IMR-90 (cell line): ENCODE measurements around the gene TRIM74.
"Not testable (repeated sequence)": the region's sequence is repeated elsewhere in the genome, so short reads cannot be mapped to it uniquely, and the experiment has no call there.

Experiments
- BHLHE40 ChIP-seq: fragments of 150-350 bp; IDR thresholded peaks from 2 replicates; pipeline ENCODE4 v1.6.1; 2016; ENCODE audit warnings: mild to moderate bottlenecking, low read depth, low read length
- CEBPB ChIP-seq: IDR thresholded peaks from 2 replicates; pipeline ENCODE4 v1.6.1; 2012; ENCODE audit warnings: low read depth, low read length, improper control_type of control experiment
- MAFK ChIP-seq: IDR thresholded peaks from 2 replicates; pipeline ENCODE4 v1.6.1; 2012; ENCODE audit warnings: low read depth, low read length, improper control_type of control experiment
- MAZ ChIP-seq: IDR thresholded peaks from 2 replicates; pipeline ENCODE4 v1.6.1; 2012; ENCODE audit warnings: low read depth, mild to moderate bottlenecking, low read length, improper control_type of control experiment, moderate library complexity, borderline replicate concordance
- MXI1 ChIP-seq: IDR thresholded peaks from 2 replicates; pipeline ENCODE4 v1.6.1; 2012; ENCODE audit warnings: low read depth, mild to moderate bottlenecking, low read length, moderate library complexity, borderline replicate concordance
- NFE2L2 ChIP-seq: fragments of 150-350 bp; IDR thresholded peaks from 2 replicates; pipeline ENCODE4 v1.6.1; 2016; ENCODE audit warnings: low read depth, mild to moderate bottlenecking, low read length
- POLR2A ChIP-seq: IDR thresholded peaks from 2 replicates; pipeline ENCODE4 v1.6.1; 2012; ENCODE audit warnings: mild to moderate bottlenecking, low read depth, low read length
- RAD21 ChIP-seq: IDR thresholded peaks from 2 replicates; pipeline ENCODE4 v1.6.1; 2012; ENCODE audit warnings: low read length, improper control_type of control experiment
- RCOR1 ChIP-seq: IDR thresholded peaks from 2 replicates; pipeline ENCODE4 v1.6.1; 2012; ENCODE audit warnings: mild to moderate bottlenecking, low read length, improper control_type of control experiment; ENCODE audit not compliant: insufficient replicate concordance
- SMC3 ChIP-seq: fragments of 150-350 bp; IDR thresholded peaks from 2 replicates; pipeline ENCODE4 v1.6.1; 2016; ENCODE audit warnings: low read depth, mild to moderate bottlenecking, antibody characterized with exemption, low read length, moderate library complexity
- TF ChIP-seq, protein P1 (sequence below): conservative IDR thresholded peaks from 2 replicates; pipeline ENCODE4 v1.5.1; 2012; ENCODE audit warnings: mild to moderate bottlenecking, low read depth, low read length, improper control_type of control experiment
- TF ChIP-seq, protein P2 (sequence below): fragments of 150-350 bp; IDR thresholded peaks from 2 replicates; pipeline ENCODE4 v1.6.1; 2017; ENCODE audit warnings: mild to moderate bottlenecking, antibody characterized with exemption, low read length, low read depth

DNA sequence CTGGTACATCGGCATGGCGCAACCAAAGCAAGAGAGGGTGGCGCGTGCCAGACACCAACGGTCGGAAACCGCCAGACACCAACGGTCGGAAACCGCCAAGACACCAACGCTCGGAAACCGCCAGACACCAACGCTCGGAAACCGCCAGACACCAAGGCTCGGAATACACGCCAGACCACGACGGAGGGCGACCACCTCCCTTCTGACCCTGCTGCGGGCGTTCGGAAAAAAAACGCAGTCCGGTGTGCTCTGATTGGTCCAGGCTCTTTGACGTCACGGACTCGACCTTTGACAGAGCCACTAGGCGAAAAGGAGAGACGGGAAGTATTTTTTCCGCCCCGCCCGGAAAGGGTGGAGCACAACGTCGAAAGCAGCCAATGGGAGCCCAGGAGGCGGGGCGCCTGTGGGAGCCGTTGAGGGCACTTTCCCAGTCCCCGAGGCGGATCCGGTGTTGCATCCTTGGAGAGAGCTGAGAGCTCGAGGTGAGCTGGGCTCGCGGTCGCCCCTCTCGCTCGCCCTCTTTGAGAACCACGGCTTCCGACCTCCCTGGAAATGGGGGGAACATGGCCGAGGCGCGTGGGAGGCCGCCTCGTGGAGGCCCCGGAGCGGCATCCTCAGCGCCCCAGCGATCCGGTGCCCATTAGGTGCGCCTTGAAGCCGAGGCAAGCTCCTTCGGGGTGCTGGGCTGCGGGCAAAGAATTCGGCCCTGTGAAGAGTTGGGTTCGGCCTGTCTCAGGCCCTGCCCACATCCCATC lies 36.6 kb upstream of the TRIM74 start:
- TF ChIP-seq POLR2A: peak; percentile 85
- not testable (repeated sequence) for TF ChIP-seq RAD21, RCOR1, CEBPB, SMC3, NFE2L2, MAFK, BHLHE40, MXI1, MAZ
- TF ChIP-seq, protein P1, sequence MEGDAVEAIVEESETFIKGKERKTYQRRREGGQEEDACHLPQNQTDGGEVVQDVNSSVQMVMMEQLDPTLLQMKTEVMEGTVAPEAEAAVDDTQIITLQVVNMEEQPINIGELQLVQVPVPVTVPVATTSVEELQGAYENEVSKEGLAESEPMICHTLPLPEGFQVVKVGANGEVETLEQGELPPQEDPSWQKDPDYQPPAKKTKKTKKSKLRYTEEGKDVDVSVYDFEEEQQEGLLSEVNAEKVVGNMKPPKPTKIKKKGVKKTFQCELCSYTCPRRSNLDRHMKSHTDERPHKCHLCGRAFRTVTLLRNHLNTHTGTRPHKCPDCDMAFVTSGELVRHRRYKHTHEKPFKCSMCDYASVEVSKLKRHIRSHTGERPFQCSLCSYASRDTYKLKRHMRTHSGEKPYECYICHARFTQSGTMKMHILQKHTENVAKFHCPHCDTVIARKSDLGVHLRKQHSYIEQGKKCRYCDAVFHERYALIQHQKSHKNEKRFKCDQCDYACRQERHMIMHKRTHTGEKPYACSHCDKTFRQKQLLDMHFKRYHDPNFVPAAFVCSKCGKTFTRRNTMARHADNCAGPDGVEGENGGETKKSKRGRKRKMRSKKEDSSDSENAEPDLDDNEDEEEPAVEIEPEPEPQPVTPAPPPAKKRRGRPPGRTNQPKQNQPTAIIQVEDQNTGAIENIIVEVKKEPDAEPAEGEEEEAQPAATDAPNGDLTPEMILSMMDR: not testable (repeated sequence)
- TF ChIP-seq, protein P2, sequence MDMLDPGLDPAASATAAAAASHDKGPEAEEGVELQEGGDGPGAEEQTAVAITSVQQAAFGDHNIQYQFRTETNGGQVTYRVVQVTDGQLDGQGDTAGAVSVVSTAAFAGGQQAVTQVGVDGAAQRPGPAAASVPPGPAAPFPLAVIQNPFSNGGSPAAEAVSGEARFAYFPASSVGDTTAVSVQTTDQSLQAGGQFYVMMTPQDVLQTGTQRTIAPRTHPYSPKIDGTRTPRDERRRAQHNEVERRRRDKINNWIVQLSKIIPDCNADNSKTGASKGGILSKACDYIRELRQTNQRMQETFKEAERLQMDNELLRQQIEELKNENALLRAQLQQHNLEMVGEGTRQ: not testable (repeated sequence)
